Lung (tissue), 12 donors: ENCODE measurements around the gene ALS2CL. TPM values are rescaled to one million over a fixed set of nuclear protein-coding genes. Genes with fewer than 3 reads are reported as not detected.

Experiments
- ATAC-seq: fragments of 200-7000 bp; cut with Tn5 transposase; one replicate; pipeline ENCODE4 v1.9.1; 2020; ENCODE audit warnings: moderate number of reproducible peaks; ENCODE audit not compliant: insufficient read depth, low FRiP score
- DNase-seq, 3 donors: peaks; one replicate each; pipeline ENCODE4 v3.0.0-alpha.2; 2013 to 2017
- H3K27ac ChIP-seq, 2 donors: one replicate each; pipeline ENCODE4 v1.5.1; 2013; ENCODE audit warnings: mild to moderate bottlenecking in 2 of 2, moderate library complexity in 2 of 2, control low read depth in 1 of 2, inconsistent platforms in 1 of 2, low read depth in 1 of 2, low read length in 1 of 2
- H3K27me3 ChIP-seq, 3 donors: one replicate each; pipeline ENCODE4 v1.5.1; 2013; ENCODE audit warnings: low read length in 2 of 3; ENCODE audit not compliant: control insufficient read depth in 3 of 3, insufficient read depth in 3 of 3
- H3K36me3 ChIP-seq, 4 donors: one replicate each; pipeline ENCODE4 v1.5.1; 2013; ENCODE audit warnings: low read length in 4 of 4, mild to moderate bottlenecking in 1 of 4, moderate library complexity in 1 of 4; ENCODE audit not compliant: control insufficient read depth in 4 of 4, insufficient read depth in 4 of 4
- H3K4me1 ChIP-seq, 5 donors: one replicate each; pipeline ENCODE4 v1.5.1; 2013; ENCODE audit warnings: low read length in 5 of 5, mild to moderate bottlenecking in 2 of 5, moderate library complexity in 1 of 5; ENCODE audit not compliant: control insufficient read depth in 5 of 5, insufficient read depth in 5 of 5
- H3K4me3 ChIP-seq: one replicate; pipeline ENCODE4 v1.5.1; 2013; ENCODE audit warnings: mild to moderate bottlenecking, control low read depth, moderate library complexity
- H3K9ac ChIP-seq, 2 donors: one replicate each; pipeline ENCODE4 v1.5.1; 2013; ENCODE audit warnings: low read length in 2 of 2, control low read depth in 1 of 2; ENCODE audit not compliant: insufficient read depth in 1 of 2
- H3K9me3 ChIP-seq, 4 donors: one replicate each; pipeline ENCODE4 v1.5.1; 2013; ENCODE audit warnings: low read length in 3 of 4, mild to moderate bottlenecking in 1 of 4, moderate library complexity in 1 of 4; ENCODE audit not compliant: control insufficient read depth in 4 of 4, insufficient read depth in 3 of 4
- CTCF ChIP-seq: IDR thresholded peaks from 2 replicates; pipeline ENCODE4 v1.5.1; 2012; ENCODE audit warnings: mild to moderate bottlenecking; ENCODE audit errors: control extremely low read depth, extremely low read depth
- WGBS, 2 donors: extraction: QIAGEN DNeasy Blood & Tissue Kit; methylation state at CpG; one replicate each; pipeline ENCODE4 v1.1.7; 2013; 5-methylcytosine and 5-hydroxymethylcytosine counted together
- polyA plus RNA-seq, 2 donors: library from polyadenylated mRNA; stranded (reverse); fragments of 200-250 nt; gene quantifications; one replicate each; pipeline ENCODE4 v1.2.1, GENCODE V29; 2013
- total RNA-seq, 2 donors: library from RNA; depleted of rRNA in 1 of 2; stranded (reverse); fragments of >200 nt in 1 of 2; gene quantifications; one replicate each; pipeline ENCODE4 v1.2.1, GENCODE V29; 2014 to 2021
- donor health status: control.
- donor health status: control.
- donor health status: Bipolar disorder and iron deficiency.
- donor health status: healthy.
- donor health status: DM: yes; HTN: yes; CAD: no.

ALS2CL gene
- total and polyA plus RNA-seq, 4 donors = 23.6 to 58.5 (median 48.9) TPM

- no peak for DNase-seq
Measured at GRCh38 chr3:46703013-46703520, 9.6 kb upstream of the ALS2CL start.

GRCh38 chr3:46702246-46703012 lies 8.9 kb upstream of the ALS2CL start:
- 87 to 93% methylated on average over 4 of the region's 4 CpGs for WGBS, 2 donors
- peaks cover 0 to 8% (median 5%) of the 10 kb centered on the region in 3 donors for H3K27me3 ChIP-seq
- peaks cover 0 to 12% (median under 1%) of the 10 kb centered on the region in 5 donors for H3K4me1 ChIP-seq
- no peaks in the 10 kb centered on the region for H3K36me3 ChIP-seq
- H3K27ac ChIP-seq = no peak overlapping the region
- no peaks in the 10 kb centered on the region for H3K9me3 ChIP-seq
- TF ChIP-seq CTCF = no peak
- DNase-seq (no peak), ATAC-seq (no peak)
- H3K4me3 ChIP-seq = no peak overlapping the region
- H3K9ac ChIP-seq = no peak overlapping the region

More at GRCh38 chr3:46703013-46703520, 9.6 kb upstream of the ALS2CL start:
- 89 to 95% methylated on average over 4 of the region's 4 CpGs for WGBS, 2 donors
- Histone ChIP-seq H3K4me3 (no peak overlapping the region), H3K9me3 (no peaks in the 10 kb centered on the region), H3K27me3 (peaks cover 0 to 8% (median 5%) of the 10 kb centered on the region in 3 donors), H3K36me3 (no peaks in the 10 kb centered on the region), H3K4me1 (peaks cover 0 to 12% (median 0%) of the 10 kb centered on the region in 5 donors), H3K9ac (no peak overlapping the region), H3K27ac (no peak overlapping the region)
- no peak for TF ChIP-seq CTCF
- ATAC-seq = no peak

- ATAC-seq = no peak
- Histone ChIP-seq H3K36me3 (no peaks in the 10 kb centered on the region), H3K27me3 (peaks cover 0 to 8% (median 5%) of the 10 kb centered on the region in 3 donors), H3K4me1 (peaks cover 0 to 13% (median 5%) of the 10 kb centered on the region in 5 donors), H3K9me3 (no peaks in the 10 kb centered on the region), H3K9ac (no peak within 1 kb of the TSS), H3K4me3 (no peak within 1 kb of the TSS), H3K27ac (peak within 1 kb of the TSS in 1 of 2 donors; percentile 33)
- DNase-seq = no peak
- 9 to 12% methylated on average over 40 to 51 of the region's 51 CpGs for WGBS, 2 donors
- TF ChIP-seq CTCF = no peak
Measured at GRCh38 chr3:46701181-46701939, 7.9 kb upstream of the ALS2CL start, which contains the start of gene TMIE. TSS of gene TMIE (plus strand) at chr3:46701392. CDS start at chr3:46701488, 96 bp downstream.
